BJ (cell line): ENCODE results near the gene APBB1IP. TPM values are rescaled to one million over a fixed set of nuclear protein-coding genes. Genes with fewer than 3 reads are reported as not detected.

Source experiments
- CTCF ChIA-PET: fragments of 350-600 bp; formaldehyde crosslinking; extraction: SDS; loops from one replicate; lab custom pipeline; 2021; ENCODE audit warnings: antibody characterized with exemption, inconsistent platforms; lab: Yijun Ruan, JAX
- POLR2A ChIA-PET: fragments of 300-600 bp; sonication (Branson Sonifier 250); formaldehyde crosslinking; extraction: SDS; loops from one replicate; lab custom pipeline; 2021; ENCODE audit warnings: antibody characterized with exemption; lab: Charles Lee
- DNase-seq: peaks from one replicate; pipeline ENCODE4 v3.0.0-alpha.2; 2011; ENCODE audit warnings: low read depth
- H3K27me3 ChIP-seq: 2 replicates; pipeline ENCODE4 v1.6.0; 2011; ENCODE audit warnings: low read length; ENCODE audit not compliant: control insufficient read depth, insufficient read depth
- H3K36me3 ChIP-seq: 2 replicates; pipeline ENCODE4 v1.5.1; 2011; ENCODE audit warnings: low read length; ENCODE audit not compliant: control insufficient read depth, insufficient read depth
- H3K4me3 ChIP-seq: 2 replicates; pipeline ENCODE4 v1.5.1; 2011; ENCODE audit warnings: low read depth, mild to moderate bottlenecking, control low read depth, low read length
- CTCF ChIP-seq: IDR thresholded peaks from 2 replicates; pipeline ENCODE4 v1.5.1; 2011; ENCODE audit warnings: low read depth, mild to moderate bottlenecking, control low read depth, inconsistent platforms, low read length, moderate library complexity; ENCODE audit not compliant: insufficient read depth
- polyA plus RNA-seq: library from polyadenylated mRNA; depleted of rRNA; stranded (reverse); fragments of >200 nt; gene quantifications from 2 replicates; pipeline ENCODE4 v1.2.3, GENCODE V29; 2011

Gene APBB1IP
- polyA plus RNA-seq, 1 experiment: 4.3 TPM

GRCh38 chr10:26440088-26440470 lies 1.9 kb downstream of the APBB1IP start:
- ChIA-PET CTCF (no interaction called here), POLR2A (no interaction called here)
- no peak overlapping the region for H3K4me3 ChIP-seq
- no peak for TF ChIP-seq CTCF
- DNase-seq: no peak
- H3K27me3 ChIP-seq: no peaks in the 10 kb centered on the region
- no peaks in the 10 kb centered on the region for H3K36me3 ChIP-seq

GRCh38 chr10:26441491-26442214 lies 3.5 kb downstream of the APBB1IP start:
- POLR2A ChIA-PET: no interaction called here
- peak; percentile 50 for DNase-seq

GRCh38 chr10:26445411-26446031 lies 7.4 kb downstream of the APBB1IP start:
- H3K27me3 ChIP-seq: no peaks in the 10 kb centered on the region
- DNase-seq: peak; percentile 62
- POLR2A ChIA-PET: interaction anchor here (0.5 kb wide), 1 partner anchor 791 kb away, joined by 9 read pairs; no protein-coding TSS in a partner anchor
- CTCF ChIA-PET: interaction anchor here (1.1 kb wide), 1 partner anchor 12 kb away, joined by 3 read pairs; no protein-coding TSS in a partner anchor
- H3K36me3 ChIP-seq: no peaks in the 10 kb centered on the region
- no peak overlapping the region for H3K4me3 ChIP-seq
- TF ChIP-seq CTCF: peak; percentile 45

More at GRCh38 chr10:26441491-26442214, 3.5 kb downstream of the APBB1IP start:
- Histone ChIP-seq H3K36me3 (no peaks in the 10 kb centered on the region), H3K27me3 (no peaks in the 10 kb centered on the region), H3K4me3 (no peak overlapping the region)
- CTCF ChIA-PET: no interaction called here
- no peak for TF ChIP-seq CTCF

- TF ChIP-seq CTCF: no peak
- Histone ChIP-seq H3K27me3 (no peaks in the 10 kb centered on the region), H3K4me3 (no peak overlapping the region), H3K36me3 (no peaks in the 10 kb centered on the region)
- POLR2A ChIA-PET: interaction anchor here (0.5 kb wide), 1 partner anchor 790 kb away, joined by 9 read pairs; no protein-coding TSS in a partner anchor
- CTCF ChIA-PET: interaction anchor here (0.6 to 1.1 kb wide), 2 partner anchors 12 to 379 kb away, joined by 3 to 4 read pairs; no protein-coding TSS in a partner anchor
- DNase-seq: no peak
Measured at GRCh38 chr10:26446258-26446657, 8.1 kb downstream of the APBB1IP start.

GRCh38 chr10:26448292-26448691 lies 10.2 kb downstream of the APBB1IP start:
- DNase-seq: no peak
- Histone ChIP-seq H3K36me3 (no peaks in the 10 kb centered on the region), H3K4me3 (no peak overlapping the region), H3K27me3 (no peaks in the 10 kb centered on the region)
- ChIA-PET POLR2A (no interaction called here), CTCF (interaction anchor here (0.5 kb wide), 1 partner anchor 1775 kb away, joined by 4 read pairs; no protein-coding TSS in a partner anchor)
- no peak for TF ChIP-seq CTCF
